Activated CD8-positive, alpha-beta memory T cell treated with anti-CD3 and anti-CD28 coated beads, Interleukin-2, amount 50 U/mL, for 1 hour (primary cell): ENCODE measurements around the gene CYP4A11.
"Not testable (repeated sequence)": the region's sequence is repeated elsewhere in the genome, so short reads cannot be mapped to it uniquely, and the experiment has no call there.

ENCODE experiments used
- DNase-seq: peaks from one replicate; pipeline ENCODE4 v3.0.0-alpha.2; 2020; ENCODE audit errors: extremely low read depth

The CYP4A11 gene

DNA sequence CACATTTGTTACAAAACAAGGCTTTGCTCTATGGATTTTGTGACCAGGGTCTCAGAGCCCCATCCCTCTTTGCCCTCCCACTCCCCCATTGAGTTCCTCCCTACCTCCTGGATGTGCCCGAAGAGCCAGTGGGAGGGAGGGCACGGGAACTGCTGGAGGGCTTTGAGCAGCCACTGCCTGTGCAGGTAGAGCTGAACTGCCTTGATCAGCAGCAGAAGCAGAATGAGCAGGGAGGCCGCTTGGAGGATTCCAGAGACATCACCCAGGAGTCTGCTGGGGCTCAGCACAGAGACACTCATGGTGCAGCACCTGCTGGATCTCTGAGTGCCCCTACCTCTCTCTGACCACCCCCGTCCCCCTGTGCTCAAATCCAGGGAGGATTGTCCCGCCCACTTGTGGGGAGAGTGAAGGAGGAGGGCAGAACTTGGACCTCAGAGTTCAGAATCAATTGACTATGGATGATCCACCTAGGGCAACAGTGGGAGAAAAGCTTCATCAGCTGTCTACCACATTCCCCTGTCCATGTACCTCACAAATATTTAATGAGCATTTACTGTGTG lies at the start of gene CYP4A11:
TSS of gene CYP4A11 (minus strand) at position 342 of the 560 bp plus-strand sequence. CDS start at position 299, 43 bp downstream.
- no peak for DNase-seq

DNA sequence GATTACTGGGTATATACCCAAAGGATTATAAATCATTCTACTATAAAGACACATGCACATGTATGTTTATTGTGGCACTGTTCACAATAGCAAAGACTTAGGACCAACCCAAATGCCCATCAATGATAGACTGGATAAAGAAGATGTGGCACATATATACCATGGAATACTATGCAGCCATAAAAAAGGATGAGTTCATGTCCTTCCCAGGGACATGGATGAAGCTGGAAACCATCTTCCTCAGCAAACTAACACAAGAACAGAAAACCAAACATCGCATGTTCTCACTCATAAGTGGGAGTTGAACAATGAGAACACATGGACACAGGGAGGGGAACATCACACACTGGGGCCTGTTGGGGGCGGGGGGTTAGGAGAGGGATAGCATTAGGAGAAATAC lies 49.3 kb upstream of the CYP4A11 start:
- not testable (repeated sequence) for DNase-seq

DNA sequence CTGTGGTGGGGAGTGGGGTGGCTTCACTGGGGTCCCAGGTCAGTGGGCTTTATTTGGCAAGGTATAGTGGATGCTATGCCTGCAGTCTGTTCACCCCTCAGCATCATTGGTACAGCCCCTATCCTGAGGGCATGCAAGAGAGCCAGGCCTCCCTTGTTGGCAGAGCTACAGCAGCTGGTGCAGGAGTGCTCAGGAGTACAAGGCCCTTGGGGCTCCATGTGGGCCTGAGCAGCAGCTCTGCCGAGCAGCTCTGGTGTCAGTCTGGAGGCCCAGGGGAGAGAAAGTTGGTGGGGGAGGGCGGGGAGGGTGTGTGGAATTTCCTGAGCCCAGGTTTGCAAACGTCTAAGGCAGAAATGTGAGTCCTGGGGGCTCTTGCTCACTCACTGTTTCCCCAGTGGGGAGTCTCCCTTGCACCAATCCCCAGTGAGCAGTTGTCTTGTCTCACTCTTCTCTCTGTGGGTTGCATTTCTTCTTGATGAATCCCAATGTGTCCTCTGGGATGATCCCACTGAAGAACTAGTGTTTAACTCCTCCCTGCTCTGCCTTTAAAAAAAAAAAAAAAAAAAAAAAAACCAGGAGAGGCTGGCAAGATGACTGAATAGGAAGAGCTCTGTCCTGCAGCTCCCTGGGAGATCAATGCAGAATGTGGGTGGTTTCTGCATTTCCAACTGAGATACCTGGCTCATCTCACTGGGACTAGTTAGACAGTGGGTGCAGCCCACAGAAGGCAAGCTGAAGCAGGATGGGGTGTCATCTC lies 42.7 kb upstream of the CYP4A11 start:
- DNase-seq = no peak

GRCh38 chr1:46983166-46983829 lies 42.0 kb upstream of the CYP4A11 start:
- no peak for DNase-seq

GRCh38 chr1:46969014-46969619 lies 27.8 kb upstream of the CYP4A11 start:
- no peak for DNase-seq

GRCh38 chr1:46962272-46962671 lies 21.0 kb upstream of the CYP4A11 start:
- not testable (repeated sequence) for DNase-seq

DNA sequence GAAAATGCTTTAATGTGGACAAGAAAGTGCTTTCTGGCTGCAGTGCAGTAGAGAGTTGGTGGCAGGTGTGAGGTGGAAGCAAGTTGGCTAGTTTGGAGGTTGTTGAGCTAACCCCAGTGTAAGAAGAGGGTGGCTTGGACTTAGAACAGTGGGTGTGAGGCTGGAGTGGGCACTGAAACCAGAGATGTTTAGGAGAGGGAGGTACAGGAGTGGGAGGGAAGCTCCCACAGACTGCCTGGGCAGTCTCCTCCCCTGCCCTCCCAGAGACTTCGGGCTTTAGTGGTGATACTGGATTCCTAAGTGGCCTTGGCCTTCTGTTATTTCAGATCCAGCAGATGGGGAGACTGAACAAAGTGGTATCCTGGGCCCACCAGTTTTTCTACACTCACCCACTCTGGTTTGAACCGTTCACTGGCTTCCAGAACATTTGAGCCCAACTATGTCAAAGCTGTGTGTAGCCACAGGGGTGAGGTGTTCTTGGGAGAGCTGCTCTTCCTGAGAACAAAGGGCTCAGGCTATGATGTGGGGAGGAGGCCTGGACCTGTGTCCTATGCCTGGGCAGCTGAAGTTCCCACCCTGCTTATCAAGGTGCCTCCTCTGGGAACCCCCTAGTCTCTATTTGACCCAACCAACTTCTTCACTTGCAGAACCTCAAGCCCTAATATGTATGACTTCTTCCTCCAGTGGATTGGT lies 19.9 kb upstream of the CYP4A11 start:
- DNase-seq = no peak

- no peak for DNase-seq
Measured at GRCh38 chr1:46960250-46960649, 19.0 kb upstream of the CYP4A11 start.

DNA sequence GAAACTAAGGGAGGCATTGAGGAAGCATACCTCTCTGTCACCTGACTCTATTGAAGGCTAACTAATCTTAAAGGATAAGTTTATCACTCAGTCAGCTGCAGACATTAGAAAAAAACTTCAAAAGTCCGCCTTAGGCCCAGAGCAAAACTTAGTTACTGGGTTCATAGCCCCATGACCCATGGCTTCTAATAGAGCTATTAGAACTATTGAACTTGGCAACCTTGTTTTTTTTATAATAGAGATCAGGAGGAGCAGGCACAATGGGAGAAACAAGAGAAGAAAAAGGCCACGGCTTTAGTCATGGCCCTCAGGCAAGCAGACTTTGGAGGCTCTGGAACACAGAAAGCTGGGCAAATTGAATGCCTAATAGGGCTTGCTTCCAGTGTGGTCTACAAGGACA lies 13.8 kb upstream of the CYP4A11 start:
- DNase-seq = not testable (repeated sequence)

DNA sequence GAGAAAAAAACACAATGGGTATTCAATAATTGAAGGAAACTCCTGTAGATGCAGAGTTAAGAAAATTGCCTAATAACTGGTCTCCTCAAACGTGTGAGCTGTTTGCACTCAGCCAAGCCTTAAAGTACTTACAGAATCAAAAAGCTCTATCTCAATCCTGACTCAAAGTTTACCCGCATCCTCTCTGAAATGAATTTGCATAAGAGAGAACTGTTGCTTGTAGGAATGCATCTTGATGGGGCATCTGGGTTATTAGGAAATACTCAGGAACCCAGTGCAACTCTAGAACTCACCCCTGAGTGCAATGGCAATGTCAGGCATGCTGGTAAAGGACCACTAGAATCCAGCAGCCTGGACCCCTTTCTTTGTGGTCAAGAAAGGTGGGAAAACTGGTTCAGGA lies 12.6 kb upstream of the CYP4A11 start:
- not testable (repeated sequence) for DNase-seq

GRCh38 chr1:46949417-46949666 lies 8.1 kb upstream of the CYP4A11 start:
- not testable (repeated sequence) for DNase-seq

DNA sequence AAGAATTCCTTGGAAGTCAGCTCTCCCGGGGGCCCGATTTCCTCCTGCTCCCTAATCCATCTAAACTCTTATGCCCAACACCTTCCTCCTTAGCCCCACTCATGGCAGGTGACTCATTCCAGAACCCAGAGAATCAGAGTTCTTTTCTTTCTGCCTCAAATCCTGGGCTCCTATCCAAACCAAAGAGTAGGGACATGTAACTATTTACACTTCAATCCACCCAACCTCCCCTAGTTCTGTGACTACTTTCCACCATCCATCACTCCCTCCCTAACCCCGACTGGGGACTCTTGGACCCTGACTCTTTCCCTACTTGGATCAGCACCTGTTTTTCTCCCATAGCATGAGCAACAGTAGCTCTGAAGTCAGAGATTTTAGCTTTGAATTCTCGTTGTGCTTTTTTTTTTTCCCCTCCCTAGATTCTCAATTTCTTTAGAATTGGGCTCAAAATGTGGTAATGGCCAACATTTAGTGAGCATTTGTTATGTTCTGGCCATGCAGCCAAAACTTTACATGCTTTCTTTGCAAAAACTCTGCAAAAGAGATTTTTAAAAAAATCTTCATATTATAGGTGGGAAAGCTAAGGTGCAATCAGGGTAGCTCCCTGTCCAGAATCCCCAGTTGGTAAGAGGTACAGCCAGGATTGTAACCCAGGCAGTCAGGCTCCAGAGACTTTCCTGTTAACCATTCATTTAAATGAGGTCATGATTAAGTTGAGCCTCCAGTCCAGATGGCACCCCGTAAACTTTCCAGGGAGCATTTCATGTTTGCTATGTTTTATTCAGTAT lies 7.5 kb upstream of the CYP4A11 start:
- no peak for DNase-seq

DNA sequence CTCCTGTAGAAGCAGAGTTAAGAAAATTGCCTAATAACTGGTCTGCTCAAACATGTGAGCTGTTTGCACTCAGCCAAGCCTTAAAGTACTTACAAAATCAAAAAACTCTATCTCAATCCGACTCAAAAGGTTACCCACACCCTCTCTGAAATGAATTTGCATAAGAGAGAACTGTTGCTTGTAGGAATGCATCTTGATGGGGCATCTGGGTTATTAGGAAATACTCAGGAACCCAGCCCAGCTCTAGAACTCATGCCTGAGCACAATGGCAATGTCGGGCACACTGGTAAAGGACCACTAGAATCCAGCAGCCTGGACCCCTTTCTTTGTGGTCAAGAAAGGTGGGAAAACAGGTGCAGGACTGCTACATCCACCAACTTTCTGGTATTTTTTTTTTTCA lies 6.4 kb upstream of the CYP4A11 start:
- not testable (repeated sequence) for DNase-seq

- no peak for DNase-seq
Measured at GRCh38 chr1:46942086-46942485, 810 bp upstream of the CYP4A11 start.

DNA sequence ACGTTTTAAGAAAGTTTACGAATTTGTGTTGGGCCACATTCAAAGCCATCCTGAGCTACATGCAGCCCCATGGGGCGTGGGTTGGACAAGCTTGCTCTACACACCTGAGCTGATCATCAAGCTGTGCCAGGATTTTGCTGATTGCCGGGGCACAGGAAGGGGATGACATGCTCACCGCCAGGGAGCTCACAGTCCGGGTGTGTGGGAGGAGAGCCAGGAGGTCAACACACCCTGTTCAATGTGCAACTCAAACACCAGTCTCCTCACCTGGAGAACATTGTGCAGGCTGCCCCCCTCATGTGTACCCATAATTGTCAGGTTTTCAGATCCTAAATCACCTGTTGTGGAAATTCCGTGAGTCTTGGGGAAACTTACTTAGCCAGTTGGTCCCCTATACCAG lies 969 bp downstream of the CYP4A11 start:
- no peak for DNase-seq

DNA sequence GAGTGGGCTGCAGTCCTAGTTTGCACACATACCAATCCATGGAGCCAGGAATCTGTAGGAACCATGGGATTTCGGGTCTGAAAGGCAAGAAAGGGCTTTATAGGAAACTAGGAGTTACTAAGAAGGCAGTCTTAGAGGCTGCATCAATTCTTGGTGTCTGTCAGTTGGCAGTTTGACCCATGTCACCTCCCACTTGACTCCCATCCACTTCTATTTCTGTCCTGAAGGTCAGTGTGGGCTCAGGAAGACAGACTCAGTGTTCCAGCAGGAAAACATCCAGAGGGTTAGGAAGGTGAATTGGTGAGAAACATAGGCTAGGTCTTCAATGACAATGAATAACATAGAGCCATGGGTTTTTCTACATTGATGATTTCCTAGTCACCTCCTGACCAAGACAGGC lies 4.0 kb downstream of the CYP4A11 start:
- no peak for DNase-seq

DNA sequence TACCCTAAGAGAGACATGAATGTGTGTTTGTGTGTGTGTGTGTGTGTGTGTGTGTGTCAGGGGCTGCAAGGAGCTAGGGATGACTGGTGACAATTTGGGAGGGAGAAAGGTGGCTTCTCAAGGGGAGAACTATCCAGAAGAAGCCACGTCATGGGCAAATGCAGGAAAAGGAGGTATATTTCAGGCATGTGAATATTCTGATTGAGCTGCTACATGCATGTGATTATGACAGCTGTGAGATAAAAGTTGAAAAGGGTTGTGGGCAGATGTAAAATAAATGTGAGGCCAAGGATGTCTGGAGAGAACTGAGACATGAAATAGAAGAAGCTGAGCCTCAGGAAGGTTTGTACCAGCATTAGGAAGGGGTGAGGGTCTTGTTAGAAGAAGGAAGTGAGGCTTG lies 4.5 kb downstream of the CYP4A11 start:
- no peak for DNase-seq

- not testable (repeated sequence) for DNase-seq
Measured at GRCh38 chr1:46934852-46935251, 6.4 kb downstream of the CYP4A11 start.

DNA sequence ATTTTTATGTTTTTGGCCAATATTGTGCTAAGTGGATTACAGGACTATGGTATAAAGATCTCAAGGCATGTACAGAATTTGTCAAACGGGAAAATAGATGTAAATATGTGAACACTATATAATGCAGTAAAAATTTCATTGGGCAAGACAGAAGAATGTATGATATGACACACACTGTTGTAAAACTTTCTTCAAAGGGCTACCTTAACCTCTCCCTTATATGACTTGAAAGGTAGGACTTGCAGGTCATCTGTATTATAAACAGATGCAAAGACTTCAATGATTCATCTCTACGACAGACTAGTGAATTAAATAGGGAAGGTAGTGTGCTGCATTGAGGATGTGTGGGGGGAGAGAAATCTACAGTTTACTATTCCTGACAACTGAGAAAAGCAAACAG lies 9.3 kb downstream of the CYP4A11 start:
- DNase-seq = not testable (repeated sequence)

GRCh38 chr1:46931151-46931550 lies 10.1 kb downstream of the CYP4A11 start:
- DNase-seq = no peak

GRCh38 chr1:46927249-46927835 lies 13.9 kb downstream of the CYP4A11 start:
- DNase-seq = no peak
